Measurements from ENCODE around the gene LRRC31.

GRCh38 chr3:169914321-169914720, 44.6 kb upstream of the LRRC31 start:
- TF ChIP-seq TAF1 (IDR thresholded peaks at IDR 0.05; ENCODE audit: borderline replicate concordance, insufficient read depth, low read length) (no peak), POLR2AphosphoS5 (IDR thresholded peaks at IDR 0.05; ENCODE audit: low read depth, low read length) (no peak), REST (IDR thresholded peaks at IDR 0.05; ENCODE audit: insufficient read depth in 1 of 2, low read depth in 2 of 2, low read length in 2 of 2) (no peak), SIN3A (IDR thresholded peaks at IDR 0.05; ENCODE audit: borderline replicate concordance, insufficient read depth, low read length) (no peak)

Measured in PFSK-1 (cell line).